Peyer's patch (tissue), 4 donors: ENCODE data around the gene TGFA.
"Not testable (repeated sequence)": the region's sequence is repeated elsewhere in the genome, so short reads cannot be mapped to it uniquely, and the experiment has no call there.

Experiments used
- POLR2A ChIP-seq, 2 donors: fragments of 450-650 bp; IDR thresholded peaks; one replicate each; pipeline ENCODE4 v1.5.1; 2017; ENCODE audit warnings: antibody characterized with exemption in 2 of 2, mild to moderate bottlenecking in 2 of 2, moderate library complexity in 2 of 2
- TF ChIP-seq, protein P1 (sequence below), 6 experiments: fragments of 450-650 bp in 4 of 6; fragments of 200-600 bp in 2 of 6; sonication (generic) in 1 of 6; IDR thresholded peaks; one replicate each; pipeline ENCODE4 v1.5.1; 2017 to 2019; ENCODE audit warnings: antibody characterized with exemption in 6 of 6, mild to moderate bottlenecking in 3 of 6, moderate library complexity in 1 of 6

- TF ChIP-seq, protein P1, sequence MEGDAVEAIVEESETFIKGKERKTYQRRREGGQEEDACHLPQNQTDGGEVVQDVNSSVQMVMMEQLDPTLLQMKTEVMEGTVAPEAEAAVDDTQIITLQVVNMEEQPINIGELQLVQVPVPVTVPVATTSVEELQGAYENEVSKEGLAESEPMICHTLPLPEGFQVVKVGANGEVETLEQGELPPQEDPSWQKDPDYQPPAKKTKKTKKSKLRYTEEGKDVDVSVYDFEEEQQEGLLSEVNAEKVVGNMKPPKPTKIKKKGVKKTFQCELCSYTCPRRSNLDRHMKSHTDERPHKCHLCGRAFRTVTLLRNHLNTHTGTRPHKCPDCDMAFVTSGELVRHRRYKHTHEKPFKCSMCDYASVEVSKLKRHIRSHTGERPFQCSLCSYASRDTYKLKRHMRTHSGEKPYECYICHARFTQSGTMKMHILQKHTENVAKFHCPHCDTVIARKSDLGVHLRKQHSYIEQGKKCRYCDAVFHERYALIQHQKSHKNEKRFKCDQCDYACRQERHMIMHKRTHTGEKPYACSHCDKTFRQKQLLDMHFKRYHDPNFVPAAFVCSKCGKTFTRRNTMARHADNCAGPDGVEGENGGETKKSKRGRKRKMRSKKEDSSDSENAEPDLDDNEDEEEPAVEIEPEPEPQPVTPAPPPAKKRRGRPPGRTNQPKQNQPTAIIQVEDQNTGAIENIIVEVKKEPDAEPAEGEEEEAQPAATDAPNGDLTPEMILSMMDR (IDR thresholded peaks at IDR 0.05) = not testable (repeated sequence)
- TF ChIP-seq POLR2A (IDR thresholded peaks at IDR 0.05) = not testable (repeated sequence)
These were observed 87.0 kb downstream of the TGFA start for GRCh38 chr2:70466647-70467046.
